HT-29 (cell line): ENCODE data around the gene ABCC4. TPM values are rescaled to one million over a fixed set of nuclear protein-coding genes. Genes with fewer than 3 reads are reported as not detected.

Experiments used
- DNase-seq: peaks from one replicate; pipeline ENCODE4 v3.0.0-alpha.2; 2015; ENCODE audit warnings: low spot score
- total RNA-seq: library from RNA; depleted of rRNA; stranded (reverse); fragments of >200 nt; shearing (Covaris generic); gene quantifications from 2 replicates; pipeline ENCODE4 v1.2.3, GENCODE V29; 2014

Gene ABCC4
- total RNA-seq, 1 experiment from 2014 or later, result 28.1 TPM

- DNase-seq, result no peak
Observed at GRCh38 chr13:95059306-95059705, 241.9 kb downstream of the ABCC4 start.

GRCh38 chr13:95058680-95059079 is 242.6 kb downstream of the ABCC4 start:
- DNase-seq, result no peak

- DNase-seq, result no peak
Observed at GRCh38 chr13:95056266-95056665, 245.0 kb downstream of the ABCC4 start.

GRCh38 chr13:95050800-95051615 is 250.2 kb downstream of the ABCC4 start:
- DNase-seq, result no peak

- no peak for DNase-seq
Observed at GRCh38 chr13:95049772-95050171, 251.5 kb downstream of the ABCC4 start.

GRCh38 chr13:95044452-95045205 is 256.6 kb downstream of the ABCC4 start:
- no peak for DNase-seq

GRCh38 chr13:95039415-95039814 is 261.8 kb downstream of the ABCC4 start:
- DNase-seq, result no peak

- no peak for DNase-seq
Observed at GRCh38 chr13:95038949-95039348, 262.3 kb downstream of the ABCC4 start.

GRCh38 chr13:95035311-95036109 is 265.7 kb downstream of the ABCC4 start:
- DNase-seq, result no peak

GRCh38 chr13:95033890-95034289 is 267.4 kb downstream of the ABCC4 start:
- DNase-seq, result no peak

- no peak for DNase-seq
Observed at GRCh38 chr13:95032121-95032520, 269.1 kb downstream of the ABCC4 start.

GRCh38 chr13:95030821-95031343 is 270.4 kb downstream of the ABCC4 start:
- no peak for DNase-seq

GRCh38 chr13:95027638-95028037 is 273.6 kb downstream of the ABCC4 start:
- no peak for DNase-seq

- no peak for DNase-seq
Observed at GRCh38 chr13:95025116-95025515, 276.1 kb downstream of the ABCC4 start.

- DNase-seq, result no peak
Observed at GRCh38 chr13:95023405-95023804, 277.8 kb downstream of the ABCC4 start.

GRCh38 chr13:95020298-95020987 is 280.8 kb downstream of the ABCC4 start:
- DNase-seq, result no peak

- DNase-seq, result no peak
Observed at GRCh38 chr13:95019886-95020285, 281.4 kb downstream of the ABCC4 start.

GRCh38 chr13:95007322-95007721 is 293.9 kb downstream of the ABCC4 start:
- no peak for DNase-seq

- no peak for DNase-seq
Observed at GRCh38 chr13:95005300-95005699, 296.0 kb downstream of the ABCC4 start.

- DNase-seq, result no peak
Observed at GRCh38 chr13:95003019-95003813, 298.0 kb downstream of the ABCC4 start.
